ENCODE data around the gene SLC6A18. TPM values are rescaled to one million over a fixed set of nuclear protein-coding genes. Genes with fewer than 3 reads are reported as not detected.
"Not testable (repeated sequence)": the region's sequence is repeated elsewhere in the genome, so short reads cannot be mapped to it uniquely, and the experiment has no call there.

SLC6A18 gene
- total and polyA plus RNA-seq, 2 of the 4 experiments (the other 2 are of a cell fraction) = not detected

- H3K27ac ChIP-seq (ENCODE audit: insufficient read depth, low read length); dilution Hi-C loops (cut with HindIII; ENCODE audit: low sequenced_read_pairs, unreplicated experiment); H2AK9ac ChIP-seq (replicated peaks; ENCODE audit: low read depth, low read length, poor library complexity); intact Hi-C loops (cut with micrococcal nuclease); H2AK5ac ChIP-seq (ENCODE audit: low read depth, low read length); H3K4me3 ChIP-seq (ENCODE audit: insufficient read depth, low read depth, low read length); H3K9me3 ChIP-seq (ENCODE audit: control insufficient read depth, insufficient read depth, low read length); POLR2A ChIA-PET (ENCODE audit: unreplicated experiment); H2AFZ ChIP-seq (replicated peaks; ENCODE audit: low read length, poor library complexity); H3K4me1 ChIP-seq (ENCODE audit: control insufficient read depth, insufficient read depth, low read length); H3K56ac ChIP-seq (ENCODE audit: extremely low read depth, insufficient read depth, low read length); H2BK5ac ChIP-seq (ENCODE audit: low read depth, low read length, poor library complexity, severe bottlenecking); H3K4ac ChIP-seq (ENCODE audit: low read depth, low read length); H3K27me3 ChIP-seq (ENCODE audit: control insufficient read depth, insufficient read depth, low read length); H4K8ac ChIP-seq (ENCODE audit: low read depth in 2 of 2, low read length in 2 of 2); H3K9ac ChIP-seq (ENCODE audit: low read depth, low read length); H3K23ac ChIP-seq (ENCODE audit: low read depth, low read length); CTCF ChIA-PET; H3K18ac ChIP-seq (ENCODE audit: low read depth, low read length); H3K9me1 ChIP-seq (ENCODE audit: insufficient read depth, low read length); in situ Hi-C loops (cut with MboI; ENCODE audit: low sequenced_read_pairs); H3K36me3 ChIP-seq (ENCODE audit: control insufficient read depth, insufficient read depth, low read length); H4K20me1 ChIP-seq (ENCODE audit: insufficient read depth, low read length); H4K5ac ChIP-seq (ENCODE audit: low read depth, low read length); ATAC-seq (ENCODE audit: low read depth); H3K4me2 ChIP-seq (ENCODE audit: low read depth, low read length); H3K79me1 ChIP-seq (ENCODE audit: low read depth in 1 of 2, low read length in 2 of 2); DNase-seq; H4K91ac ChIP-seq (ENCODE audit: insufficient read depth, low read depth, low read length); H3K14ac ChIP-seq (replicated peaks; ENCODE audit: low read depth, low read length); H2BK120ac ChIP-seq (ENCODE audit: low read depth, low read length); H2BK15ac ChIP-seq (ENCODE audit: low read depth, low read length); H2BK20ac ChIP-seq (ENCODE audit: low read depth, low read length); BruUV-seq (replicated peaks): not testable (repeated sequence)
- WGBS, 2 experiments (ENCODE audit: extremely low coverage in 2 of 2, insufficient read length in 1 of 2) = 66% methylated on average over 4 of the region's 11 CpGs; no CpG with 5 or more reads in 1 of the 2 experiments
Observed at GRCh38 chr5:1229023-1229422, 3.8 kb downstream of the SLC6A18 start.
